Keratinocyte (primary cell): ENCODE results near the gene ENKUR. TPM values are rescaled to one million over a fixed set of nuclear protein-coding genes. Genes with fewer than 3 reads are reported as not detected.

Source experiments
- DNase-seq: peaks from one replicate; pipeline ENCODE4 v3.0.0-alpha.2; 2011; ENCODE audit warnings: low read depth, missing footprints, low spot score
- FAIRE-seq: peaks from 2 replicates; lab custom pipeline; 2011; peaks lifted over from hg19 to GRCh38; lab: Jason Lieb, UNC
- H2AFZ ChIP-seq: 2 replicates; pipeline ENCODE4 v1.6.0; 2012; ENCODE audit warnings: low read length, control low read depth, inconsistent platforms; ENCODE audit not compliant: control insufficient read depth
- H3K27ac ChIP-seq: 2 replicates; pipeline ENCODE4 v1.5.1; 2011; ENCODE audit warnings: low read length; ENCODE audit not compliant: control insufficient read depth, insufficient read depth
- H3K27me3 ChIP-seq: 3 replicates; pipeline ENCODE4 v1.6.0; 2011; ENCODE audit warnings: low read length; ENCODE audit not compliant: control insufficient read depth, insufficient read depth; ENCODE audit errors: extremely low read depth
- H3K36me3 ChIP-seq, 2 experiments: 2 replicates in 1 of 2; 3 replicates in 1 of 2; pipeline ENCODE4 v1.5.1; 2011; ENCODE audit warnings: low read length in 2 of 2, mild to moderate bottlenecking in 1 of 2; ENCODE audit not compliant: control insufficient read depth in 2 of 2, insufficient read depth in 2 of 2; ENCODE audit errors: extremely low read depth in 1 of 2
- H3K4me1 ChIP-seq: 3 replicates; pipeline ENCODE4 v1.5.1; 2011; ENCODE audit warnings: low read length; ENCODE audit not compliant: control insufficient read depth, insufficient read depth; ENCODE audit errors: extremely low read depth
- H3K4me2 ChIP-seq: 3 replicates; pipeline ENCODE4 v1.6.0; 2011; ENCODE audit warnings: low read depth, low read length; ENCODE audit not compliant: control insufficient read depth, insufficient read depth; ENCODE audit errors: extremely low read depth
- H3K4me3 ChIP-seq, 3 experiments: fragments of 200-600 bp in 1 of 3; sonication (generic) in 1 of 3; 2 replicates in 2 of 3; 3 replicates in 1 of 3; pipeline ENCODE4 v1.5.1; 2011 to 2016; ENCODE audit warnings: low read length in 3 of 3, mild to moderate bottlenecking in 3 of 3, control low read depth in 2 of 3, inconsistent platforms in 1 of 3, low read depth in 1 of 3, mixed read lengths in 1 of 3, mixed run types in 1 of 3, moderate library complexity in 1 of 3; ENCODE audit not compliant: control insufficient read depth in 2 of 3, insufficient read depth in 2 of 3; ENCODE audit errors: extremely low read depth in 1 of 3
- H3K79me2 ChIP-seq: 2 replicates; pipeline ENCODE4 v1.6.0; 2012; ENCODE audit warnings: low read length; ENCODE audit not compliant: control insufficient read depth, insufficient read depth
- H3K9ac ChIP-seq: 3 replicates; pipeline ENCODE4 v1.6.0; 2011; ENCODE audit warnings: low read length; ENCODE audit not compliant: control insufficient read depth, insufficient read depth; ENCODE audit errors: extremely low read depth
- H3K9me1 ChIP-seq: 3 replicates; pipeline ENCODE4 v1.6.0; 2011; ENCODE audit warnings: low read length; ENCODE audit not compliant: control insufficient read depth, insufficient read depth; ENCODE audit errors: extremely low read depth
- H3K9me3 ChIP-seq: 2 replicates; pipeline ENCODE4 v1.5.1; 2012; ENCODE audit warnings: low read depth, low read length; ENCODE audit not compliant: control insufficient read depth
- H4K20me1 ChIP-seq: 3 replicates; pipeline ENCODE4 v1.6.0; 2011; ENCODE audit warnings: low read length; ENCODE audit not compliant: control insufficient read depth, insufficient read depth; ENCODE audit errors: extremely low read depth
- EZH2 ChIP-seq: IDR thresholded peaks from one replicate; pipeline ENCODE4 v1.6.1; 2012; ENCODE audit warnings: inconsistent platforms, mild to moderate bottlenecking, low read length, moderate library complexity
- dilution Hi-C: fragments of 300-500 bp; cut with MboI; formaldehyde crosslinking; loops from one replicate; pipeline ENCODE4 v1.7.0; 2020; ENCODE audit warnings: low sequenced_read_pairs; ENCODE audit not compliant: extremely low pct_ligation_motif_present
- polyA plus RNA-seq, 5 experiments: library from polyadenylated mRNA; depleted of rRNA in 3 of 5; stranded (reverse) in 3 of 5; stranded (forward) in 1 of 5; unstranded in 1 of 5; fragments of >200 nt; gene quantifications; 1 replicate in 1 of 5; 2 replicates in 3 of 5; 3 replicates in 1 of 5; pipeline versions ENCODE4 v1.2.1 to v1.2.3, GENCODE V29; 2011 to 2012; ENCODE audit warnings: missing spikeins in 2 of 5, low read depth in 1 of 5, low replicate concordance in 1 of 5
- TF ChIP-seq, protein P1 (sequence below), 3 experiments: IDR thresholded peaks in 1 of 3; conservative IDR thresholded peaks in 1 of 3; optimal IDR thresholded peaks in 1 of 3; 2 replicates in 2 of 3; 3 replicates in 1 of 3; pipeline versions ENCODE3 to v1.5.1; 2011; ENCODE audit warnings: low read length in 3 of 3, mild to moderate bottlenecking in 3 of 3, moderate library complexity in 2 of 3, control low read depth in 1 of 3, inconsistent platforms in 1 of 3; ENCODE audit not compliant: insufficient read depth in 2 of 3; ENCODE audit errors: extremely low read depth in 1 of 3

Gene ENKUR
- polyA plus RNA-seq, 1 donor (not counting 4 experiments of a cell fraction or from before 2014, with no cell fraction given): 0.03 TPM

DNA sequence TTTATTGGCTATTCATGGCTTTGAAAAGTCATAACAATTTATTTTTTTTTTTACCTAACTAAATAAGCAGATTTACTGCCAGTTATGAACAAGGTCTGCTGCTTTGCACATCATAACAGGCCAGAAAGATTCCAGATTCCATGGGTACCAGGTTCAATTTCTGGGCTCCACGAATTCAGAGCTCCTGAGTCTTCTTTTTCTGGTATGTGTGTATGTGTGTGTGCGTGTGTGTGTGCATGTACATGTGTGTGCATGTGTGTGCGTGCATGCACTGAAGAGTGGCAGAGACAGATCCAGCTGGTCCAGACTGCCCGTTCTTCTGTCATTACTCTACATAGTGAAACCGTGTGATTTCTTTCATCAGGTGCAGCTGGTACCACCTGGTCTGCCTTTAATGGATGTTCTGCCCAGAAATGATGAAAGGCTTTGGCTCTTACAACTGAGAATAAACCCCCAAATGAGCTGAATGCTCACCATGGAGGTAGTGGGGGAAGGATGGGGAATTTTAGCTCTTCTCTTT lies 48.9 kb downstream of the ENKUR start:
- dilution Hi-C loops: no loop called here
- FAIRE-seq: no peak

DNA sequence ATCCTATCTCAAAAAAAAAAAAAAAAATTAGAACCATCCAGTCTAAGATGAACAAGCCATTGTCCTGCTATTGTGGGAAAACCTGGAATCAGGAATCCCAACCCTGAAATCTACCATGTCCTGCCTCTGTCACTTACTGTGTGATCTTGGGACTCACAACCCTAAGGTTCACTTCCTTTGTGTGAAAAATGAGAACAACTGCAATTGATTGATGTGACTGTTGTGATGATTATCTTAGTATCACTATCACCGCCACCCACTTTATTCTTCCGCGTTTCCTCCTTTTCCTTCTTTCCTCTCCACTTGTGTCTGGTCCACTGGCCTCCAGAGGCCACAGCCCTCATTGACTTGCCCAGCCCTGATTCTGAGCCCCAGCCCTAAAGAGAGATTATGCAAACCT lies 50.9 kb downstream of the ENKUR start:
- DNase-seq (no peak), FAIRE-seq (no peak)
- Histone ChIP-seq H3K9ac (no peak overlapping the region), H3K79me2 (no peaks in the 10 kb centered on the region), H3K4me1 (peaks cover 10% of the 10 kb centered on the region), H2AFZ (no peak overlapping the region), H3K4me3 (no peak overlapping the region), H3K9me3 (no peaks in the 10 kb centered on the region), H3K9me1 (no peaks in the 10 kb centered on the region), H3K27me3 (no peaks in the 10 kb centered on the region), H3K36me3 (no peaks in the 10 kb centered on the region), H3K27ac (no peak overlapping the region), H4K20me1 (no peaks in the 10 kb centered on the region), H3K4me2 (no peak overlapping the region)
- TF ChIP-seq, protein P1, sequence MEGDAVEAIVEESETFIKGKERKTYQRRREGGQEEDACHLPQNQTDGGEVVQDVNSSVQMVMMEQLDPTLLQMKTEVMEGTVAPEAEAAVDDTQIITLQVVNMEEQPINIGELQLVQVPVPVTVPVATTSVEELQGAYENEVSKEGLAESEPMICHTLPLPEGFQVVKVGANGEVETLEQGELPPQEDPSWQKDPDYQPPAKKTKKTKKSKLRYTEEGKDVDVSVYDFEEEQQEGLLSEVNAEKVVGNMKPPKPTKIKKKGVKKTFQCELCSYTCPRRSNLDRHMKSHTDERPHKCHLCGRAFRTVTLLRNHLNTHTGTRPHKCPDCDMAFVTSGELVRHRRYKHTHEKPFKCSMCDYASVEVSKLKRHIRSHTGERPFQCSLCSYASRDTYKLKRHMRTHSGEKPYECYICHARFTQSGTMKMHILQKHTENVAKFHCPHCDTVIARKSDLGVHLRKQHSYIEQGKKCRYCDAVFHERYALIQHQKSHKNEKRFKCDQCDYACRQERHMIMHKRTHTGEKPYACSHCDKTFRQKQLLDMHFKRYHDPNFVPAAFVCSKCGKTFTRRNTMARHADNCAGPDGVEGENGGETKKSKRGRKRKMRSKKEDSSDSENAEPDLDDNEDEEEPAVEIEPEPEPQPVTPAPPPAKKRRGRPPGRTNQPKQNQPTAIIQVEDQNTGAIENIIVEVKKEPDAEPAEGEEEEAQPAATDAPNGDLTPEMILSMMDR (optimal IDR thresholded peaks at IDR 0.05 in 1 of 3, IDR thresholded peaks at IDR 0.05 in 1 of 3, conservative IDR thresholded peaks at IDR 0.05 in 1 of 3; ENCODE audit: extremely low read depth in 1 of 3, insufficient read depth in 2 of 3, low read length in 3 of 3): no peak
- no peak for TF ChIP-seq EZH2
- dilution Hi-C loops: no loop called here

More for the DNA sequence above, 48.9 kb downstream of the ENKUR start:
- Histone ChIP-seq H4K20me1 (no peaks in the 10 kb centered on the region), H3K27ac (no peak overlapping the region), H3K9me1 (no peaks in the 10 kb centered on the region), H3K79me2 (no peaks in the 10 kb centered on the region), H3K4me1 (peaks cover 10% of the 10 kb centered on the region), H3K4me2 (no peak overlapping the region), H2AFZ (no peak overlapping the region), H3K27me3 (no peaks in the 10 kb centered on the region), H3K9me3 (no peaks in the 10 kb centered on the region), H3K36me3 (no peaks in the 10 kb centered on the region), H3K4me3 (no peak overlapping the region), H3K9ac (no peak overlapping the region)
- DNase-seq: no peak
- TF ChIP-seq, protein P1 (optimal IDR thresholded peaks at IDR 0.05 in 1 of 3, IDR thresholded peaks at IDR 0.05 in 1 of 3, conservative IDR thresholded peaks at IDR 0.05 in 1 of 3; ENCODE audit: extremely low read depth in 1 of 3, insufficient read depth in 2 of 3, low read length in 3 of 3): no peak
- no peak for TF ChIP-seq EZH2
